K562 (cell line): ENCODE data around the gene SLC26A2. TPM values are rescaled to one million over a fixed set of nuclear protein-coding genes. Genes with fewer than 3 reads are reported as not detected.

Experiments used
- CAMTA2 ChIP-seq: fragments of 250-450 bp; sonication (Bioruptor Pico); conservative IDR thresholded peaks from 2 replicates; pipeline ENCODE4 v1.5.1; 2022
- CCNT2 ChIP-seq: IDR thresholded peaks from 2 replicates; pipeline ENCODE4 v1.6.1; 2011; ENCODE audit warnings: borderline replicate concordance, low read depth, mild to moderate bottlenecking, moderate library complexity, mixed read lengths, low read length; ENCODE audit not compliant: insufficient read length; ENCODE audit errors: extremely low read depth
- GABPA ChIP-seq: fragments of 200-800 bp; sonication (Bioruptor generic); conservative IDR thresholded peaks from 2 replicates; pipeline ENCODE4 v1.6.1; 2016; ENCODE audit warnings: low read depth, missing genetic modification characterization, missing compliant biosample characterization
- KDM1A ChIP-seq, 2 experiments: fragments of 450-650 bp; IDR thresholded peaks; 2 replicates each; pipeline ENCODE4 v1.6.1; 2016; ENCODE audit warnings: mild to moderate bottlenecking in 2 of 2
- KDM2B ChIP-seq: fragments of 250-450 bp; sonication (Bioruptor Pico); IDR thresholded peaks from 2 replicates; pipeline ENCODE4 v1.8.0; 2021; ENCODE audit warnings: mild to moderate bottlenecking, moderate library complexity
- NFIX ChIP-seq: fragments of 250-450 bp; sonication (Bioruptor Pico); IDR thresholded peaks from 2 replicates; pipeline ENCODE4 v1.4.0; 2020; ENCODE audit warnings: low read depth, mild to moderate bottlenecking, moderate library complexity
- NR1H2 ChIP-seq: sonication (generic); formaldehyde crosslinking; IDR thresholded peaks from 2 replicates; pipeline ENCODE4 v1.4.0; 2020; ENCODE audit warnings: mild to moderate bottlenecking, missing genetic modification reagents
- SIN3A ChIP-seq, 2 experiments: fragments of 150-350 bp in 1 of 2; IDR thresholded peaks; 2 replicates each; pipeline ENCODE4 v1.6.1; 2011 to 2016; ENCODE audit warnings: borderline replicate concordance in 2 of 2, low read depth in 2 of 2, low read length in 2 of 2, mild to moderate bottlenecking in 2 of 2, moderate library complexity in 2 of 2; ENCODE audit not compliant: control insufficient read depth in 1 of 2
- TAL1 ChIP-seq: fragments of 450-650 bp; IDR thresholded peaks from 2 replicates; pipeline ENCODE4 v1.6.1; 2016; ENCODE audit warnings: mild to moderate bottlenecking
- TSC22D4 ChIP-seq: fragments of 450-650 bp; IDR thresholded peaks from 2 replicates; pipeline ENCODE4 v1.6.1; 2016; ENCODE audit warnings: missing genetic modification characterization, missing biosample characterization, control low read depth
- ZFP1 ChIP-seq: fragments of 450-650 bp; formaldehyde crosslinking; IDR thresholded peaks from 2 replicates; pipeline ENCODE4 v1.4.0; 2020; ENCODE audit warnings: mild to moderate bottlenecking, mixed read lengths
- ZNF436 ChIP-seq: fragments of 250-450, 450-650 bp; sonication (Bioruptor Pico); formaldehyde crosslinking; IDR thresholded peaks from 2 replicates; pipeline ENCODE4 v1.7.0; 2020; ENCODE audit warnings: mild to moderate bottlenecking
- polyA plus RNA-seq, 8 experiments: library from polyadenylated mRNA; depleted of rRNA in 4 of 8; stranded (reverse) in 5 of 8; unstranded in 3 of 8; fragments of >200 nt; fragmentation: Nextera tagmentation in 2 of 8; fragmentation: Illumina TruSeq in 1 of 8; extraction: Ambion mirVana in 2 of 8; extraction: Trizol in 1 of 8; gene quantifications; 2 replicates each; pipeline versions ENCODE4 v1.2.1 to v1.2.3, GENCODE V29; 2011 to 2014; ENCODE audit warnings: inconsistent platforms in 1 of 8, missing spikeins in 1 of 8
- total RNA-seq, 7 experiments: library from RNA; depleted of rRNA in 6 of 7; stranded (reverse); fragments of >200 nt in 6 of 7; fragmentation: Illumina TruSeq in 2 of 7; extraction: Trizol in 2 of 7; gene quantifications; 2 replicates each; pipeline versions ENCODE4 v1.2.1 to v1.2.3, GENCODE V29; 2011 to 2021; ENCODE audit warnings: low replicate concordance in 1 of 7
- TF ChIP-seq, protein P1 (sequence below): fragments of 150-350 bp; conservative IDR thresholded peaks from 2 replicates; pipeline ENCODE4 v1.6.1; 2014; ENCODE audit warnings: low read length
- TF ChIP-seq, protein P2 (sequence below): fragments of 450-650 bp; conservative IDR thresholded peaks from 2 replicates; pipeline ENCODE4 v1.6.1; 2016; ENCODE audit warnings: missing genetic modification characterization, low read depth, mild to moderate bottlenecking, control low read depth, missing compliant biosample characterization
- TF ChIP-seq, protein P3 (sequence below): sonication (generic); formaldehyde crosslinking; IDR thresholded peaks from 2 replicates; pipeline ENCODE4 v1.8.1; 2023; ENCODE audit warnings: mild to moderate bottlenecking, missing genetic modification reagents, moderate library complexity
- TF ChIP-seq, protein P4 (sequence below): fragments of 250-450 bp; sonication (Bioruptor Pico); IDR thresholded peaks from 2 replicates; pipeline ENCODE4 v1.8.0; 2021; ENCODE audit warnings: moderate library complexity, mild to moderate bottlenecking, inconsistent platforms
- TF ChIP-seq, protein P5 (sequence below): fragments of 250-450 bp; sonication (Bioruptor Pico); IDR thresholded peaks from 2 replicates; pipeline ENCODE4 v1.5.0; 2020; ENCODE audit warnings: mild to moderate bottlenecking

The SLC26A2 gene
- total and polyA plus RNA-seq, 9 of the 15 experiments (the other 6 are each of a cell fraction or from before 2014, with no cell fraction given), result 1.1 to 6.3 (median 3.6) TPM

DNA sequence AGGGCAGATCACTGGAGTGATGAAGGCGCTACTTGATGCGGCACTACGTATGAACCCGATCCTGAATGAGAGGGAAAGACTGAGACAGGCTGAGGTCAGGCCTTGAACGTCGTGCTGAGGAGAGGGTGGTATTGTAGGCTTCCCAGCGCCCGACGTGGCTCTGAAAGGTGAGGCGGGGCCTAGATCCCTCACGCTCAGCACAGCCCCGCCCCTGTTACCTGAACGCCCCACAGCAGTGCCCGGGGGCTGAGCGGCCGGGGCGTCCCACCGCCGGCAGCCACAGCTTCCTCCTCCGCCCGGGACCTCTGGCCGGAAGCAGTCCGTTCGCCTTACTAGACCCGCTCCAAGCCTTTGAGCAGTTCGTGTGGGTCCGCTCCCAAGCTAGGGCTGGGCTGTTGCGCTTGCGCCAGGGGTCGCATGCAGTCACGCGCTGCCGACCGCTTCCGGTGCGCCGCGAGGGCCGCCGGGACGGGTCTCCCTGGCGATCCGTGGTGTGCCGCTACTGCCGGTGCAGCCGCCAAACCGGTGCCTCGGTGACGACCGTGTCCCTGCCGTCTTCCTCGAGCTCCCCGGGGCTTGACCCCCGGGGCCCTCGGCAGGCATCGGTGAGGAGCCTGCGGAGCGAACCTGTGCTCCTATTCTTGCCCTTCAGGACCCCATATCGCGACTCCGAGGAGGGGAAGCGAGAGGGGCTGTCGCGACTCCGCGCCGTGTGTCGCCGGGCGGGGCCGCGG, 39.9 kb downstream of the SLC26A2 start, which contains the start of the genes HMGXB3 and TIGD6 (continued):
- TF ChIP-seq, protein P1, sequence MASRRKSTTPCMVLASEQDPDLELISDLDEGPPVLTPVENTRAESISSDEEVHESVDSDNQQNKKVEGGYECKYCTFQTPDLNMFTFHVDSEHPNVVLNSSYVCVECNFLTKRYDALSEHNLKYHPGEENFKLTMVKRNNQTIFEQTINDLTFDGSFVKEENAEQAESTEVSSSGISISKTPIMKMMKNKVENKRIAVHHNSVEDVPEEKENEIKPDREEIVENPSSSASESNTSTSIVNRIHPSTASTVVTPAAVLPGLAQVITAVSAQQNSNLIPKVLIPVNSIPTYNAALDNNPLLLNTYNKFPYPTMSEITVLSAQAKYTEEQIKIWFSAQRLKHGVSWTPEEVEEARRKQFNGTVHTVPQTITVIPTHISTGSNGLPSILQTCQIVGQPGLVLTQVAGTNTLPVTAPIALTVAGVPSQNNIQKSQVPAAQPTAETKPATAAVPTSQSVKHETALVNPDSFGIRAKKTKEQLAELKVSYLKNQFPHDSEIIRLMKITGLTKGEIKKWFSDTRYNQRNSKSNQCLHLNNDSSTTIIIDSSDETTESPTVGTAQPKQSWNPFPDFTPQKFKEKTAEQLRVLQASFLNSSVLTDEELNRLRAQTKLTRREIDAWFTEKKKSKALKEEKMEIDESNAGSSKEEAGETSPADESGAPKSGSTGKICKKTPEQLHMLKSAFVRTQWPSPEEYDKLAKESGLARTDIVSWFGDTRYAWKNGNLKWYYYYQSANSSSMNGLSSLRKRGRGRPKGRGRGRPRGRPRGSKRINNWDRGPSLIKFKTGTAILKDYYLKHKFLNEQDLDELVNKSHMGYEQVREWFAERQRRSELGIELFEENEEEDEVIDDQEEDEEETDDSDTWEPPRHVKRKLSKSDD, result 0 out of 2 replicates have a peak, but pooled peaks have one; percentile 14
- TF ChIP-seq, protein P2, sequence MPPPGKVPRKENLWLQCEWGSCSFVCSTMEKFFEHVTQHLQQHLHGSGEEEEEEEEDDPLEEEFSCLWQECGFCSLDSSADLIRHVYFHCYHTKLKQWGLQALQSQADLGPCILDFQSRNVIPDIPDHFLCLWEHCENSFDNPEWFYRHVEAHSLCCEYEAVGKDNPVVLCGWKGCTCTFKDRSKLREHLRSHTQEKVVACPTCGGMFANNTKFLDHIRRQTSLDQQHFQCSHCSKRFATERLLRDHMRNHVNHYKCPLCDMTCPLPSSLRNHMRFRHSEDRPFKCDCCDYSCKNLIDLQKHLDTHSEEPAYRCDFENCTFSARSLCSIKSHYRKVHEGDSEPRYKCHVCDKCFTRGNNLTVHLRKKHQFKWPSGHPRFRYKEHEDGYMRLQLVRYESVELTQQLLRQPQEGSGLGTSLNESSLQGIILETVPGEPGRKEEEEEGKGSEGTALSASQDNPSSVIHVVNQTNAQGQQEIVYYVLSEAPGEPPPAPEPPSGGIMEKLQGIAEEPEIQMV, result peak; percentile 92
- no peak for TF ChIP-seq KDM1A (IDR thresholded peaks at IDR 0.05)
- TF ChIP-seq, protein P3, sequence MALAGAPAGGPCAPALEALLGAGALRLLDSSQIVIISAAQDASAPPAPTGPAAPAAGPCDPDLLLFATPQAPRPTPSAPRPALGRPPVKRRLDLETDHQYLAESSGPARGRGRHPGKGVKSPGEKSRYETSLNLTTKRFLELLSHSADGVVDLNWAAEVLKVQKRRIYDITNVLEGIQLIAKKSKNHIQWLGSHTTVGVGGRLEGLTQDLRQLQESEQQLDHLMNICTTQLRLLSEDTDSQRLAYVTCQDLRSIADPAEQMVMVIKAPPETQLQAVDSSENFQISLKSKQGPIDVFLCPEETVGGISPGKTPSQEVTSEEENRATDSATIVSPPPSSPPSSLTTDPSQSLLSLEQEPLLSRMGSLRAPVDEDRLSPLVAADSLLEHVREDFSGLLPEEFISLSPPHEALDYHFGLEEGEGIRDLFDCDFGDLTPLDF (CRISPR knock-in tag), result no peak
- peak; percentile 98 for TF ChIP-seq GABPA (tag)
- TF ChIP-seq KDM2B (CRISPR knock-in tag), result no peak
- no peak for TF ChIP-seq TSC22D4 (tag)
- TF ChIP-seq ZNF436, result no peak
- peak in 1 of 2 experiments; percentile 61; a peak in 2 of 4 replicates for TF ChIP-seq SIN3A (IDR thresholded peaks at IDR 0.05; ENCODE audit: borderline replicate concordance in 2 of 2, control insufficient read depth in 1 of 2, low read depth in 2 of 2, low read length in 2 of 2)
- TF ChIP-seq ZFP1 (CRISPR knock-in tag), result no peak
- TF ChIP-seq TAL1, result no peak
- no peak for TF ChIP-seq NFIX (CRISPR knock-in tag)
- TF ChIP-seq, protein P4, sequence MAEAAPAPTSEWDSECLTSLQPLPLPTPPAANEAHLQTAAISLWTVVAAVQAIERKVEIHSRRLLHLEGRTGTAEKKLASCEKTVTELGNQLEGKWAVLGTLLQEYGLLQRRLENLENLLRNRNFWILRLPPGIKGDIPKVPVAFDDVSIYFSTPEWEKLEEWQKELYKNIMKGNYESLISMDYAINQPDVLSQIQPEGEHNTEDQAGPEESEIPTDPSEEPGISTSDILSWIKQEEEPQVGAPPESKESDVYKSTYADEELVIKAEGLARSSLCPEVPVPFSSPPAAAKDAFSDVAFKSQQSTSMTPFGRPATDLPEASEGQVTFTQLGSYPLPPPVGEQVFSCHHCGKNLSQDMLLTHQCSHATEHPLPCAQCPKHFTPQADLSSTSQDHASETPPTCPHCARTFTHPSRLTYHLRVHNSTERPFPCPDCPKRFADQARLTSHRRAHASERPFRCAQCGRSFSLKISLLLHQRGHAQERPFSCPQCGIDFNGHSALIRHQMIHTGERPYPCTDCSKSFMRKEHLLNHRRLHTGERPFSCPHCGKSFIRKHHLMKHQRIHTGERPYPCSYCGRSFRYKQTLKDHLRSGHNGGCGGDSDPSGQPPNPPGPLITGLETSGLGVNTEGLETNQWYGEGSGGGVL (CRISPR knock-in tag), result no peak
- peak; percentile 82 for TF ChIP-seq CCNT2
- TF ChIP-seq NR1H2, result no peak; the same call in 1 of the 2 replicates
- TF ChIP-seq CAMTA2, result no peak
- TF ChIP-seq, protein P5, sequence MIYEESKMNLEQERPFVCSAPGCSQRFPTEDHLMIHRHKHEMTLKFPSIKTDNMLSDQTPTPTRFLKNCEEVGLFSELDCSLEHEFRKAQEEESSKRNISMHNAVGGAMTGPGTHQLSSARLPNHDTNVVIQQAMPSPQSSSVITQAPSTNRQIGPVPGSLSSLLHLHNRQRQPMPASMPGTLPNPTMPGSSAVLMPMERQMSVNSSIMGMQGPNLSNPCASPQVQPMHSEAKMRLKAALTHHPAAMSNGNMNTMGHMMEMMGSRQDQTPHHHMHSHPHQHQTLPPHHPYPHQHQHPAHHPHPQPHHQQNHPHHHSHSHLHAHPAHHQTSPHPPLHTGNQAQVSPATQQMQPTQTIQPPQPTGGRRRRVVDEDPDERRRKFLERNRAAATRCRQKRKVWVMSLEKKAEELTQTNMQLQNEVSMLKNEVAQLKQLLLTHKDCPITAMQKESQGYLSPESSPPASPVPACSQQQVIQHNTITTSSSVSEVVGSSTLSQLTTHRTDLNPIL (CRISPR knock-in tag), result no peak
